ENCODE measurements around the gene NFS1. TPM values are rescaled to one million over a fixed set of nuclear protein-coding genes. Genes with fewer than 3 reads are reported as not detected.
"Not testable (repeated sequence)": the region's sequence is repeated elsewhere in the genome, so short reads cannot be mapped to it uniquely, and the experiment has no call there.

The NFS1 gene
- total RNA-seq, 4 donors from 2014 or later: 39.6 to 48.4 (median 44.0) TPM

GRCh38 chr20:35721621-35722020 is 22.5 kb upstream of the NFS1 start:
- no peak for TF ChIP-seq POLR2A (IDR thresholded peaks at IDR 0.05)
- TF ChIP-seq CTCF (IDR thresholded peaks at IDR 0.05): no peak
- no peak for DNase-seq (ENCODE audit: low spot score in 2 of 2)
- intact Hi-C loops (cut with DNase I; ENCODE audit: low total_unique reads): no loop called here
- WGBS, 2 donors: 82 to 91% methylated on average over 3 of the region's 3 CpGs
- H3K4me3 ChIP-seq (ENCODE audit: low read depth, poor library complexity, severe bottlenecking): no peak overlapping the region

GRCh38 chr20:35721219-35721618 is 22.1 kb upstream of the NFS1 start:
- no peak overlapping the region for H3K4me3 ChIP-seq (ENCODE audit: low read depth, poor library complexity, severe bottlenecking)
- TF ChIP-seq POLR2A (IDR thresholded peaks at IDR 0.05) (no peak), CTCF (IDR thresholded peaks at IDR 0.05) (no peak)
- WGBS, 2 donors: 94% methylated on average over 3 of the region's 3 CpGs
- no peak for DNase-seq (ENCODE audit: low spot score in 2 of 2)
- intact Hi-C loops (cut with DNase I; ENCODE audit: low total_unique reads): no loop called here

GRCh38 chr20:35720165-35721123 is 21.3 kb upstream of the NFS1 start:
- WGBS, 2 donors: 92 to 94% methylated on average over 13 of the region's 13 CpGs
- no peak overlapping the region for H3K4me3 ChIP-seq (ENCODE audit: low read depth, poor library complexity, severe bottlenecking)
- no peak for TF ChIP-seq POLR2A (IDR thresholded peaks at IDR 0.05)
- TF ChIP-seq CTCF (IDR thresholded peaks at IDR 0.05): no peak
- intact Hi-C loops (cut with DNase I; ENCODE audit: low total_unique reads): no loop called here
- no peak for DNase-seq (ENCODE audit: low spot score in 2 of 2)

- WGBS, 2 donors: 65 to 81% methylated on average over 8 of the region's 8 CpGs
- TF ChIP-seq POLR2A (IDR thresholded peaks at IDR 0.05): no peak
- no peak for TF ChIP-seq CTCF (IDR thresholded peaks at IDR 0.05)
- DNase-seq (ENCODE audit: low spot score in 2 of 2): no peak
- H3K4me3 ChIP-seq (ENCODE audit: low read depth, poor library complexity, severe bottlenecking): no peak overlapping the region
- intact Hi-C loops (cut with DNase I; ENCODE audit: low total_unique reads): no loop called here
Observed at GRCh38 chr20:35719717-35720116, 20.6 kb upstream of the NFS1 start.

GRCh38 chr20:35718972-35719635 is 20.0 kb upstream of the NFS1 start:
- 79 to 84% methylated on average over 12 of the region's 12 CpGs for WGBS, 2 donors
- TF ChIP-seq CTCF (IDR thresholded peaks at IDR 0.05) (no peak), POLR2A (IDR thresholded peaks at IDR 0.05) (no peak)
- DNase-seq (ENCODE audit: low spot score in 2 of 2): no peak
- H3K4me3 ChIP-seq (ENCODE audit: low read depth, poor library complexity, severe bottlenecking): no peak overlapping the region
- intact Hi-C loops (cut with DNase I; ENCODE audit: low total_unique reads): no loop called here

- DNase-seq (ENCODE audit: low spot score in 2 of 2); H3K4me3 ChIP-seq (ENCODE audit: low read depth, poor library complexity, severe bottlenecking); intact Hi-C loops (cut with DNase I; ENCODE audit: low total_unique reads): not testable (repeated sequence)
- WGBS, 2 donors: 89 to 92% methylated on average over 8 of the region's 8 CpGs
Observed at GRCh38 chr20:35718321-35718720, 19.2 kb upstream of the NFS1 start.
